A673 (cell line): ENCODE results near the gene SFMBT2. TPM values are rescaled to one million over a fixed set of nuclear protein-coding genes. Genes with fewer than 3 reads are reported as not detected.

Experiments used
- BruUV-seq: library from RNA; stranded (reverse); fragments of 400-500 nt; replicated peaks from 2 replicates; lab custom pipeline; 2021; lab: Mats Ljungman, UMichigan
- CTCF ChIA-PET: fragments of 300-600 bp; sonication (Branson Sonifier 250); formaldehyde crosslinking; loops from one replicate; lab custom pipeline; 2022; ENCODE audit warnings: antibody characterized with exemption; lab: Charles Lee
- POLR2A ChIA-PET: fragments of 300-600 bp; sonication (Branson Sonifier 250); formaldehyde crosslinking; loops from one replicate; lab custom pipeline; 2022; ENCODE audit warnings: antibody characterized with exemption; ENCODE audit not compliant: low non-redundant PET; lab: Charles Lee
- DNase-seq: peaks from one replicate; pipeline ENCODE4 v3.0.0-alpha.2; 2015; ENCODE audit warnings: low spot score
- H3K27ac ChIP-seq: fragments of 200-600 bp; sonication (generic); 2 replicates; pipeline ENCODE4 v1.5.1; 2016; ENCODE audit warnings: mixed run types, low read depth, mild to moderate bottlenecking, mixed read lengths, antibody characterized with exemption, low read length; ENCODE audit not compliant: poor library complexity, severe bottlenecking
- H3K27me3 ChIP-seq: fragments of 200-600 bp; sonication (generic); replicated peaks from 2 replicates; pipeline ENCODE4 v1.6.1; 2017; ENCODE audit warnings: mixed run types, low read depth, mild to moderate bottlenecking, mixed read lengths, antibody characterized with exemption, low read length; ENCODE audit not compliant: insufficient read depth, poor library complexity
- H3K36me3 ChIP-seq: fragments of 200-600 bp; sonication (generic); 2 replicates; pipeline ENCODE4 v1.6.1; 2016; ENCODE audit warnings: mixed run types, mild to moderate bottlenecking, mixed read lengths, antibody characterized with exemption, low read length; ENCODE audit not compliant: insufficient read depth, poor library complexity, severe bottlenecking
- H3K4me1 ChIP-seq: fragments of 200-600 bp; sonication (generic); 2 replicates; pipeline ENCODE4 v1.6.1; 2017; ENCODE audit warnings: mixed run types, mild to moderate bottlenecking, mixed read lengths, antibody characterized with exemption, low read length; ENCODE audit not compliant: insufficient read depth, poor library complexity, severe bottlenecking
- H3K4me3 ChIP-seq: fragments of 200-600 bp; sonication (generic); 2 replicates; pipeline ENCODE4 v1.5.1; 2016; ENCODE audit warnings: low read depth, mixed run types, mild to moderate bottlenecking, mixed read lengths, low read length; ENCODE audit not compliant: poor library complexity, severe bottlenecking
- H3K9me3 ChIP-seq: fragments of 200-600 bp; sonication (generic); 2 replicates; pipeline ENCODE4 v1.6.1; 2016; ENCODE audit warnings: mixed run types, low read depth, mild to moderate bottlenecking, mixed read lengths, antibody characterized with exemption, low read length; ENCODE audit not compliant: poor library complexity, severe bottlenecking
- CTCF ChIP-seq: fragments of 300-800, 200-600 bp; sonication (generic); conservative IDR thresholded peaks from 2 replicates; pipeline ENCODE4 v1.5.1; 2017; ENCODE audit warnings: low read depth, mild to moderate bottlenecking, antibody characterized with exemption, low read length, moderate library complexity, mixed read lengths
- EZH2 ChIP-seq: fragments of 200-600 bp; sonication (generic); IDR thresholded peaks from 2 replicates; pipeline ENCODE4 v1.6.1; 2017; ENCODE audit warnings: borderline replicate concordance, low read depth, mild to moderate bottlenecking, mixed read lengths, antibody characterized with exemption, low read length; ENCODE audit not compliant: poor library complexity, severe bottlenecking
- intact Hi-C: fragments of 100-400 bp; cut with micrococcal nuclease; formaldehyde crosslinking; loops from one replicate; pipeline ENCODE4 v1.10.0; 2022; ENCODE audit not compliant: unreplicated experiment
- total RNA-seq: library from RNA; stranded (reverse); gene quantifications from 2 replicates; pipeline ENCODE4 v1.2.3, GENCODE V29; 2021

SFMBT2 gene
- total RNA-seq, 1 experiment from 2014 or later, result 8.2 TPM

GRCh38 chr10:7165500-7166177 lies 245.2 kb downstream of the SFMBT2 start:
- no TSS peak for BruUV-seq
- ChIA-PET CTCF (no interaction called here), POLR2A (no interaction called here)
- H3K4me3 ChIP-seq, result no peak overlapping the region
- intact Hi-C loops, result no loop called here
- H3K9me3 ChIP-seq, result no peaks in the 10 kb centered on the region
- H3K27ac ChIP-seq, result no peak overlapping the region
- no peak for DNase-seq
- no peaks in the 10 kb centered on the region for H3K36me3 ChIP-seq
- no peak for TF ChIP-seq EZH2
- TF ChIP-seq CTCF, result no peak
- peaks cover 15% of the 10 kb centered on the region for H3K27me3 ChIP-seq
- H3K4me1 ChIP-seq, result no peaks in the 10 kb centered on the region

DNA sequence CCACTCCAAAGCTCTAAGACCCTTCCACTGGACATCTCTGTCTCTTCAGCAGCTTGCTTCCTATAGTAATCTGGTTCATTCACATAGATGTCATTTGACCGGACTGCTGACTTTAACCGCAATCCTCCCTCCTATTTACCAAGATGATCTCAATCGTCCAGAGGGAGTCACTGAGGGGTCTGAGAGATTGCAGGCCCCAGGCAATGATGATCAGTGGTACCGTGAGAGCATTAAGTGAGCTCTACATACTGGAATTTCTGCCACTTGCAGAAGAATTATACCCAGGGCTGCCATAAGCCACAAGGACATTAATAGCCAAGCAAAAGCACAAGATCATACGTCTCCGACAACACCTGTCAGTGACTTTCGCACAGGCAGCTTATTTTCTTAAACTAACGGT lies 245.9 kb downstream of the SFMBT2 start:
- H3K4me1 ChIP-seq, result no peaks in the 10 kb centered on the region
- ChIA-PET CTCF (no interaction called here), POLR2A (no interaction called here)
- DNase-seq, result no peak
- BruUV-seq, result no TSS peak
- H3K9me3 ChIP-seq, result no peaks in the 10 kb centered on the region
- H3K27ac ChIP-seq, result no peak overlapping the region
- intact Hi-C loops, result no loop called here
- no peaks in the 10 kb centered on the region for H3K36me3 ChIP-seq
- H3K27me3 ChIP-seq, result peaks cover 20% of the 10 kb centered on the region
- TF ChIP-seq CTCF (no peak), EZH2 (no peak)
- H3K4me3 ChIP-seq, result no peak overlapping the region

- TF ChIP-seq EZH2, result no peak
- no peak for TF ChIP-seq CTCF
- no TSS peak for BruUV-seq
- ChIA-PET CTCF (no interaction called here), POLR2A (no interaction called here)
- H3K27ac ChIP-seq, result no peak overlapping the region
- no peaks in the 10 kb centered on the region for H3K4me1 ChIP-seq
- H3K4me3 ChIP-seq, result no peak overlapping the region
- no peaks in the 10 kb centered on the region for H3K36me3 ChIP-seq
- peaks cover 44% of the 10 kb centered on the region for H3K27me3 ChIP-seq
- no peaks in the 10 kb centered on the region for H3K9me3 ChIP-seq
- no peak for DNase-seq
- intact Hi-C loops, result no loop called here
Measured at GRCh38 chr10:7162331-7162730, 248.5 kb downstream of the SFMBT2 start.
